ENCODE data around the gene LSS. TPM values are rescaled to one million over a fixed set of nuclear protein-coding genes. Genes with fewer than 3 reads are reported as not detected.

LSS gene
- total and polyA plus RNA-seq, 2 of the 4 experiments (the other 2 are of a cell fraction): 43.4 to 58.1 TPM

GRCh38 chr21:46248422-46248782 is 19.8 kb upstream of the LSS start:
- Histone ChIP-seq H2BK5ac (ENCODE audit: low read depth, low read length, poor library complexity, severe bottlenecking) (no peak overlapping the region), H2BK15ac (ENCODE audit: low read depth, low read length) (no peak overlapping the region)
- no TSS peak for BruUV-seq (replicated peaks)

More at GRCh38 chr21:46248422-46248782, 19.8 kb upstream of the LSS start:
- H4K20me1 ChIP-seq (ENCODE audit: insufficient read depth, low read length): peaks cover 6% of the 10 kb centered on the region
- no peak overlapping the region for H3K23ac ChIP-seq (ENCODE audit: low read depth, low read length)
- no peak overlapping the region for H3K4me2 ChIP-seq (ENCODE audit: low read depth, low read length)
- H3K27ac ChIP-seq (ENCODE audit: insufficient read depth, low read length): no peak overlapping the region
- CTCF ChIA-PET: no interaction called here
- H3K4ac ChIP-seq (ENCODE audit: low read depth, low read length): no peak overlapping the region
- WGBS, 2 experiments (ENCODE audit: extremely low coverage in 2 of 2, insufficient read length in 1 of 2): no CpG with 5 or more reads among the region's 1 CpG
- H2BK120ac ChIP-seq (ENCODE audit: low read depth, low read length): no peak overlapping the region
- dilution Hi-C loops (cut with HindIII; ENCODE audit: low sequenced_read_pairs, unreplicated experiment): no loop called here
- no peak overlapping the region for H3K56ac ChIP-seq (ENCODE audit: extremely low read depth, insufficient read depth, low read length)
- ATAC-seq (ENCODE audit: low read depth): no peak
- H4K8ac ChIP-seq (ENCODE audit: low read depth in 2 of 2, low read length in 2 of 2): no peak overlapping the region
- in situ Hi-C loops (cut with MboI; ENCODE audit: low sequenced_read_pairs): no loop called here
- no peak overlapping the region for H4K91ac ChIP-seq (ENCODE audit: insufficient read depth, low read depth, low read length)
- H3K9me1 ChIP-seq (ENCODE audit: insufficient read depth, low read length): peaks cover 16% of the 10 kb centered on the region
- POLR2A ChIA-PET (ENCODE audit: unreplicated experiment): no interaction called here
- intact Hi-C loops (cut with micrococcal nuclease): no loop called here
- DNase-seq: no peak
- H3K4me3 ChIP-seq (ENCODE audit: insufficient read depth, low read depth, low read length): no peak overlapping the region
- TF ChIP-seq, protein P1, sequence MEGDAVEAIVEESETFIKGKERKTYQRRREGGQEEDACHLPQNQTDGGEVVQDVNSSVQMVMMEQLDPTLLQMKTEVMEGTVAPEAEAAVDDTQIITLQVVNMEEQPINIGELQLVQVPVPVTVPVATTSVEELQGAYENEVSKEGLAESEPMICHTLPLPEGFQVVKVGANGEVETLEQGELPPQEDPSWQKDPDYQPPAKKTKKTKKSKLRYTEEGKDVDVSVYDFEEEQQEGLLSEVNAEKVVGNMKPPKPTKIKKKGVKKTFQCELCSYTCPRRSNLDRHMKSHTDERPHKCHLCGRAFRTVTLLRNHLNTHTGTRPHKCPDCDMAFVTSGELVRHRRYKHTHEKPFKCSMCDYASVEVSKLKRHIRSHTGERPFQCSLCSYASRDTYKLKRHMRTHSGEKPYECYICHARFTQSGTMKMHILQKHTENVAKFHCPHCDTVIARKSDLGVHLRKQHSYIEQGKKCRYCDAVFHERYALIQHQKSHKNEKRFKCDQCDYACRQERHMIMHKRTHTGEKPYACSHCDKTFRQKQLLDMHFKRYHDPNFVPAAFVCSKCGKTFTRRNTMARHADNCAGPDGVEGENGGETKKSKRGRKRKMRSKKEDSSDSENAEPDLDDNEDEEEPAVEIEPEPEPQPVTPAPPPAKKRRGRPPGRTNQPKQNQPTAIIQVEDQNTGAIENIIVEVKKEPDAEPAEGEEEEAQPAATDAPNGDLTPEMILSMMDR (conservative IDR thresholded peaks at IDR 0.05; ENCODE audit: low read depth, low read length): no peak
- TF ChIP-seq RAD21 (IDR thresholded peaks at IDR 0.05; ENCODE audit: low read length) (no peak), BHLHE40 (IDR thresholded peaks at IDR 0.05; ENCODE audit: low read depth, low read length) (no peak), RFX5 (IDR thresholded peaks at IDR 0.05; ENCODE audit: low read depth, low read length) (no peak), MAZ (IDR thresholded peaks at IDR 0.05; ENCODE audit: borderline replicate concordance, low read depth, low read length) (no peak), SMC3 (IDR thresholded peaks at IDR 0.05; ENCODE audit: low read depth, low read length) (no peak), MAFK (IDR thresholded peaks at IDR 0.05; ENCODE audit: low read depth, low read length) (no peak), FOS (IDR thresholded peaks at IDR 0.05; ENCODE audit: low read depth, low read length) (no peak), RCOR1 (IDR thresholded peaks at IDR 0.05; ENCODE audit: insufficient replicate concordance, low read length) (no peak)
- TF ChIP-seq, protein P2, sequence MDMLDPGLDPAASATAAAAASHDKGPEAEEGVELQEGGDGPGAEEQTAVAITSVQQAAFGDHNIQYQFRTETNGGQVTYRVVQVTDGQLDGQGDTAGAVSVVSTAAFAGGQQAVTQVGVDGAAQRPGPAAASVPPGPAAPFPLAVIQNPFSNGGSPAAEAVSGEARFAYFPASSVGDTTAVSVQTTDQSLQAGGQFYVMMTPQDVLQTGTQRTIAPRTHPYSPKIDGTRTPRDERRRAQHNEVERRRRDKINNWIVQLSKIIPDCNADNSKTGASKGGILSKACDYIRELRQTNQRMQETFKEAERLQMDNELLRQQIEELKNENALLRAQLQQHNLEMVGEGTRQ (IDR thresholded peaks at IDR 0.05; ENCODE audit: low read depth, low read length): no peak
- no peak overlapping the region for H2AK9ac ChIP-seq (replicated peaks; ENCODE audit: low read depth, low read length, poor library complexity)
- H2BK20ac ChIP-seq (ENCODE audit: low read depth, low read length): no peak overlapping the region
- H3K27me3 ChIP-seq (ENCODE audit: control insufficient read depth, insufficient read depth, low read length): no peaks in the 10 kb centered on the region
- no peak overlapping the region for H2AK5ac ChIP-seq (ENCODE audit: low read depth, low read length)
- H3K9ac ChIP-seq (ENCODE audit: low read depth, low read length): no peak overlapping the region
- no peaks in the 10 kb centered on the region for H3K9me3 ChIP-seq (ENCODE audit: control insufficient read depth, insufficient read depth, low read length)
- H3K79me1 ChIP-seq (ENCODE audit: low read depth in 1 of 2, low read length in 2 of 2): peaks cover 8 to 26% of the 10 kb centered on the region in 2 experiments
- no peak overlapping the region for H4K5ac ChIP-seq (ENCODE audit: low read depth, low read length)
- H3K18ac ChIP-seq (ENCODE audit: low read depth, low read length): no peak overlapping the region
- no peak overlapping the region for H3K14ac ChIP-seq (replicated peaks; ENCODE audit: low read depth, low read length)
- peaks cover 71% of the 10 kb centered on the region for H3K36me3 ChIP-seq (ENCODE audit: control insufficient read depth, insufficient read depth, low read length)
- H3K4me1 ChIP-seq (ENCODE audit: control insufficient read depth, insufficient read depth, low read length): no peaks in the 10 kb centered on the region
- H2AFZ ChIP-seq (replicated peaks; ENCODE audit: low read length, poor library complexity): no peak overlapping the region
